Placental epithelial cell (primary cell): ENCODE data around the gene MYF6. TPM values are rescaled to one million over a fixed set of nuclear protein-coding genes. Genes with fewer than 3 reads are reported as not detected.

Experiments used
- total RNA-seq: library from RNA; depleted of rRNA; stranded (reverse); fragments of >200 nt; gene quantifications from 2 replicates; pipeline ENCODE4 v1.2.3, GENCODE V29; 2012

Gene MYF6
- not detected in 2 replicates for total RNA-seq

GRCh38 chr12:80707126-80707829, at the start of gene MYF6:
MYF6 (plus strand) TSS chr12:80707634; CDS start chr12:80707720, 86 bp downstream.

GRCh38 chr12:80716696-80717469, 9.4 kb downstream of the MYF6 start, which contains the start of gene MYF5:
MYF5 (plus strand) TSS chr12:80716912; CDS start chr12:80717064, 152 bp downstream.

Other genes with a start within 250 kb of the MYF6 start
- gene MYF5, start 9.3 kb downstream of the MYF6 start, total RNA-seq: not detected in 2 replicates
- 1.2 and 2.7 TPM in 2 replicates for gene LIN7A, start 230.3 kb downstream of the MYF6 start, total RNA-seq